GM12878 (cell line): ENCODE results near the gene KIF2C. TPM values are rescaled to one million over a fixed set of nuclear protein-coding genes. Genes with fewer than 3 reads are reported as not detected.
A peak's percentile ranks its signal among the peaks of the same experiment; 100 is the strongest.
"Not testable (repeated sequence)": the region's sequence is repeated elsewhere in the genome, so short reads cannot be mapped to it uniquely, and the experiment has no call there.

ENCODE experiments used
- ATAC-seq: fragments of 200-7000 bp; cut with Tn5 transposase; 3 replicates; pipeline ENCODE4 v1.9.1; 2020; ENCODE audit warnings: mild to moderate bottlenecking, moderate library complexity
- BruUV-seq: library from RNA; stranded (reverse); fragments of 400-500 nt; replicated peaks from 2 replicates; lab custom pipeline; 2021; lab: Mats Ljungman, UMichigan
- CTCF ChIA-PET: fragments of 300-600 bp; sonication (Branson Sonifier 250); formaldehyde crosslinking; extraction: SDS; loops from one replicate; lab custom pipeline; 2021; ENCODE audit warnings: inconsistent platforms; lab: Yijun Ruan, JAX
- POLR2A ChIA-PET: fragments of 350-600 bp; formaldehyde crosslinking; extraction: SDS; loops from one replicate; lab custom pipeline; 2021; ENCODE audit warnings: inconsistent platforms; lab: Charles Lee
- RAD21 ChIA-PET: fragments of 300-600 bp; sonication (Branson Sonifier 250); formaldehyde crosslinking; loops from one replicate; lab custom pipeline; 2023; ENCODE audit warnings: antibody characterized with exemption; ENCODE audit not compliant: unreplicated experiment; lab: Charles Lee
- SMC1A ChIA-PET: fragments of 300-600 bp; sonication (Branson Sonifier 250); formaldehyde crosslinking; loops from one replicate; lab custom pipeline; 2023; ENCODE audit not compliant: unreplicated experiment, uncharacterized antibody; lab: Charles Lee
- DNase-seq: peaks from one replicate; pipeline ENCODE4 v3.0.0-alpha.2; 2011; ENCODE audit warnings: low read depth, low spot score
- FAIRE-seq: peaks from 3 replicates; lab custom pipeline; 2011; peaks lifted over from hg19 to GRCh38; lab: Jason Lieb, UNC
- H2AFZ ChIP-seq: 2 replicates; pipeline ENCODE4 v1.6.0; 2011; ENCODE audit warnings: low read depth, low read length, control low read depth; ENCODE audit not compliant: control insufficient read depth
- H3K27ac ChIP-seq: 2 replicates; pipeline ENCODE4 v1.5.1; 2011; ENCODE audit warnings: control low read depth; ENCODE audit not compliant: control insufficient read depth, insufficient read depth
- H3K27me3 ChIP-seq, 2 experiments: replicated peaks in 1 of 2; 2 replicates each; pipeline versions ENCODE4 v1.6.0 to v1.6.1; 2011; ENCODE audit warnings: low read length in 1 of 2; ENCODE audit not compliant: control insufficient read depth in 2 of 2, insufficient read depth in 2 of 2
- H3K36me3 ChIP-seq, 2 experiments: 2 replicates each; pipeline ENCODE4 v1.5.1; 2011; ENCODE audit warnings: low read length in 1 of 2; ENCODE audit not compliant: control insufficient read depth in 2 of 2, insufficient read depth in 2 of 2
- H3K4me1 ChIP-seq: 2 replicates; pipeline ENCODE4 v1.6.1; 2011; ENCODE audit warnings: mild to moderate bottlenecking, low read length, moderate library complexity, mixed read lengths; ENCODE audit not compliant: control insufficient read depth, insufficient read depth
- H3K4me2 ChIP-seq: 2 replicates; pipeline ENCODE4 v1.6.0; 2011; ENCODE audit warnings: control low read depth; ENCODE audit not compliant: control insufficient read depth, insufficient read depth
- H3K4me3 ChIP-seq: fragments of 200-600 bp; sonication (generic); 2 replicates; pipeline ENCODE4 v1.5.1; 2016
- H3K79me2 ChIP-seq: 2 replicates; pipeline ENCODE4 v1.6.0; 2011; ENCODE audit warnings: low read length; ENCODE audit not compliant: control insufficient read depth, insufficient read depth
- H3K9ac ChIP-seq: 2 replicates; pipeline ENCODE4 v1.8.0; 2011; ENCODE audit warnings: low read length, control low read depth, mixed read lengths; ENCODE audit not compliant: control insufficient read depth, insufficient read depth
- H3K9me3 ChIP-seq: replicated peaks from 3 replicates; pipeline ENCODE4 v1.5.1; 2011; ENCODE audit warnings: mild to moderate bottlenecking, low read length; ENCODE audit not compliant: control insufficient read depth, insufficient read depth
- H4K20me1 ChIP-seq: 2 replicates; pipeline ENCODE4 v1.6.0; 2011; ENCODE audit not compliant: control insufficient read depth, insufficient read depth
- CBX3 ChIP-seq: fragments of 200-600 bp; sonication (generic); IDR thresholded peaks from 2 replicates; pipeline ENCODE4 v1.6.1; 2016; ENCODE audit warnings: low read depth, borderline replicate concordance
- HDAC2 ChIP-seq: fragments of 200-600 bp; sonication (generic); IDR thresholded peaks from 2 replicates; pipeline ENCODE4 v1.6.1; 2017
- NBN ChIP-seq: fragments of 450-650 bp; IDR thresholded peaks from 2 replicates; pipeline ENCODE4 v1.6.1; 2016
- NFYB ChIP-seq: IDR thresholded peaks from 2 replicates; pipeline ENCODE4 v1.6.1; 2011; ENCODE audit warnings: low read depth, mild to moderate bottlenecking, low read length, improper control_type of control experiment, moderate library complexity; ENCODE audit not compliant: insufficient read depth
- NR2F1 ChIP-seq: fragments of 450-650 bp; conservative IDR thresholded peaks from 2 replicates; pipeline ENCODE4 v1.6.1; 2017; ENCODE audit warnings: mild to moderate bottlenecking
- POLR2A ChIP-seq: IDR thresholded peaks from 2 replicates; pipeline ENCODE4 v1.6.1; 2011; ENCODE audit warnings: low read depth, mild to moderate bottlenecking, low read length
- POU2F2 ChIP-seq: IDR thresholded peaks from 3 replicates; pipeline ENCODE4 v1.6.1; 2011; ENCODE audit warnings: low read depth, mild to moderate bottlenecking, low read length, borderline replicate concordance
- SP1 ChIP-seq: IDR thresholded peaks from one replicate; pipeline ENCODE4 v1.6.1; 2011; ENCODE audit warnings: low read depth, low read length
- TCF3 ChIP-seq: IDR thresholded peaks from 2 replicates; pipeline ENCODE4 v1.6.1; 2012; ENCODE audit warnings: low read depth, mild to moderate bottlenecking, low read length, borderline replicate concordance; ENCODE audit not compliant: insufficient read depth
- ZNF207 ChIP-seq: fragments of 450-650 bp; IDR thresholded peaks from 2 replicates; pipeline ENCODE4 v1.6.1; 2014; ENCODE audit warnings: antibody characterized with exemption, mild to moderate bottlenecking, borderline replicate concordance
- WGBS: methylation state at CpG from one replicate; pipeline ENCODE4 v1.1.6; 2016; ENCODE audit warnings: low lambda C conversion rate; ENCODE audit not compliant: insufficient replicate concordance, insufficient coverage; ENCODE audit errors: missing lambda C conversion rate; 5-methylcytosine and 5-hydroxymethylcytosine counted together
- in situ Hi-C: fragments of 300-500 bp; cut with MboI; formaldehyde crosslinking; loops from 9 replicates; pipeline ENCODE4 v1.14.3; 2018; ENCODE audit warnings: mixed read lengths
- intact Hi-C: fragments of 100-400 bp; cut with micrococcal nuclease; formaldehyde crosslinking; loops from one replicate; pipeline ENCODE4 v1.14.2; 2022; ENCODE audit not compliant: unreplicated experiment
- polyA plus RNA-seq, 11 experiments: library from polyadenylated mRNA; depleted of rRNA in 4 of 11; unstranded in 6 of 11; stranded (reverse) in 5 of 11; fragments of >200 nt; fragmentation: Nextera tagmentation in 4 of 11; fragmentation: Illumina TruSeq in 1 of 11; extraction: Ambion mirVana in 4 of 11; extraction: Trizol in 1 of 11; gene quantifications; 1 replicate in 1 of 11; 2 replicates in 10 of 11; pipeline versions ENCODE4 v1.2.1 to v1.2.3, GENCODE V29; 2011 to 2016; ENCODE audit warnings: inconsistent platforms in 2 of 11, missing spikeins in 2 of 11, low read depth in 1 of 11
- total RNA-seq, 4 experiments: library from RNA; depleted of rRNA in 3 of 4; stranded (reverse); fragments of >200 nt in 3 of 4; fragmentation: Illumina TruSeq in 1 of 4; extraction: Trizol in 1 of 4; gene quantifications; 2 replicates each; pipeline versions ENCODE4 v1.2.1 to v1.2.3, GENCODE V29; 2013 to 2021

Gene KIF2C
- total and polyA plus RNA-seq, 10 of the 15 experiments (the other 5 are each of a cell fraction or from before 2014, with no cell fraction given): 42.3 to 104 (median 83.8) TPM

DNA sequence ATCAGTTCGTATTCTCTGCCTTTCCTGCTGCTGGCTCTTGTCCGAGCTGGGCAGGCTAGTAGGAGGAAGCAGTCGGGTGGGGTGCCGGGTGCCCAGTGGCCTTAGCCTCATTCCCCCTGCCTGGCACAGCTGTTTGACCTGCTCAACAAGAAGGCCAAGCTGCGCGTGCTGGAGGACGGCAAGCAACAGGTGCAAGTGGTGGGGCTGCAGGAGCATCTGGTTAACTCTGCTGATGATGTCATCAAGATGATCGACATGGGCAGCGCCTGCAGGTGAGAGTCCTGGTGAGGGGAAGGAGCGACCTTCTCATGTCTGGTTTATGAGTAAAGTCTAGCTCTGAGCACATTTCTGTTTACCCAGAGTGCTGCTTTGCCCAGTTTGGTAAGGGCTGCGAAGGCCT is 19.4 kb downstream of the KIF2C start:
- RAD21 ChIA-PET: interaction anchor here (0.5 kb wide), 1 partner anchor 31 kb away, joined by 3 read pairs; no protein-coding TSS in a partner anchor
- ATAC-seq: no peak
- WGBS: 85% methylated on average over 11 of the region's 11 CpGs
- DNase-seq: no peak
- SMC1A ChIA-PET: interaction anchor here (2.1 kb wide), 1 partner anchor 15 kb away, joined by 5 read pairs; no protein-coding TSS in a partner anchor
- Histone ChIP-seq H3K9ac (no peak overlapping the region), H3K4me2 (no peak overlapping the region), H3K79me2 (no peaks in the 10 kb centered on the region), H3K27ac (no peak overlapping the region)
- FAIRE-seq: no peak
- POLR2A ChIA-PET: interaction anchor here (0.5 to 1.7 kb wide), 2 partner anchors 14 to 16 kb away, joined by 3 to 8 read pairs; partner anchors contain the start of gene RPS8
- TF ChIP-seq SP1 (no peak), HDAC2 (no peak), POLR2A (peak; percentile 49; the same call in 1 of the 2 replicates), NR2F1 (no peak), ZNF207 (no peak)
- TF ChIP-seq, all 136 proteins: peak for 1
- H2AFZ ChIP-seq: no peak overlapping the region
- BruUV-seq: no TSS peak
- H3K9me3 ChIP-seq: no peaks in the 10 kb centered on the region
- no peak overlapping the region for H3K4me3 ChIP-seq
- intact Hi-C loops: no loop called here
- no peaks in the 10 kb centered on the region for H4K20me1 ChIP-seq
- CTCF ChIA-PET: interaction anchor here (1.0 kb wide), 2 partner anchors 25 to 30 kb away, joined by 3 to 4 read pairs; no protein-coding TSS in a partner anchor
- in situ Hi-C loops: no loop called here
- peaks cover 46 to 62% of the 10 kb centered on the region in 2 experiments for H3K36me3 ChIP-seq
- peaks cover 14% of the 10 kb centered on the region for H3K4me1 ChIP-seq
- H3K27me3 ChIP-seq: no peaks in the 10 kb centered on the region

DNA sequence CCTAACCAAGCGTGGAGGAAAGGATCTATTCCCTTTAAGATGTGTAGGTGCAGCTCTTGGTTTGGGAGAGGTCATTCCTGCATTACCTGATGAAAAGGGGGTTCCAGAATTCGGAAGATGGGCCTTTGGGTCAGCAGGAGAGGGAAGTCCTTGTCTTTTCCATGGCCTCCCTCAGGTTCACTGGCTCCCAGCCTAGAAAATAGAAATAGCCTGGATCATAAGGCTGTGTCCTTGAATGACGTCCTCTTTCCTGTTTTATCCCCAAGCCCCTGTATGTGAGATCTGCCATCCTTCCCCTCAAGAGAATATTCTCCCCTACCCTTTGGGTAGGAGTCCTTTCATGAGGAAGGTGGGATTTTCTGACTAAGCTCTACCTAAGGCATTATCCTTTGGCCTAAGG is 21.2 kb downstream of the KIF2C start:
- H3K4me3 ChIP-seq: no peak overlapping the region
- H4K20me1 ChIP-seq: no peaks in the 10 kb centered on the region
- no peaks in the 10 kb centered on the region for H3K79me2 ChIP-seq
- H3K27me3 ChIP-seq: no peaks in the 10 kb centered on the region
- no peak for ATAC-seq
- no peak overlapping the region for H3K9ac ChIP-seq
- TF ChIP-seq TCF3: no peak
- TF ChIP-seq CBX3: no peak
- no peak for TF ChIP-seq POU2F2
- no peak for TF ChIP-seq NFYB
- no peak for TF ChIP-seq NBN
- TF ChIP-seq, all 136 proteins: peak for 0
- H3K9me3 ChIP-seq: no peaks in the 10 kb centered on the region
- peaks cover 37 to 55% of the 10 kb centered on the region in 2 experiments for H3K36me3 ChIP-seq
- no peak overlapping the region for H2AFZ ChIP-seq
- DNase-seq (no peak), FAIRE-seq (no peak)
- intact Hi-C loops: no loop called here
- ChIA-PET SMC1A (interaction anchor here (0.9 kb wide), 1 partner anchor 14 kb away, joined by 3 read pairs; no protein-coding TSS in a partner anchor), RAD21 (interaction anchor here (0.6 kb wide), 1 partner anchor 23 kb away, joined by 5 read pairs; no protein-coding TSS in a partner anchor), CTCF (no interaction called here), POLR2A (no interaction called here)
- H3K27ac ChIP-seq: no peak overlapping the region
- WGBS: 76% methylated on average over 3 of the region's 3 CpGs
- no peak overlapping the region for H3K4me2 ChIP-seq
- in situ Hi-C loops: no loop called here
- BruUV-seq: TSS peak; percentile 14
- peaks cover 14% of the 10 kb centered on the region for H3K4me1 ChIP-seq

DNA sequence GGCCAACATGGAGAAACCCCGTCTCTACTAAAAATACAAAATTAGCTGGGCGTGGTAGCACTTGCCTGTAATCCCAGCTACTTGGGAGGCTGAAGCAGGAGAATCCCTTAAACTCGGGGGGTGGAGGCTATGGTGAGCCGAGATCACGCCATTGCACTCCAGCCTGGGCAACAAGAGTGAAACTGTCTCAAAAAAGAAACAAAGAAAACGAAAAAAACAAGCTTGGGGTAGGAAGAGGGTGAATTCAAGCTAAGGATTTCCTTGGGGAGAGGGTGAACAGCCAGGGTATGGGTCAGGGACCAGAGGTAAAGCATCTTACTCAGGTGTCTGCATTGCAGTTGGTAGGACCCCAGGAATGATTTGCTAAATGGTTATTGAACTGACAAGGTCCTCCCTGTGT is 26.8 kb downstream of the KIF2C start:
- H4K20me1 ChIP-seq, BruUV-seq, H3K79me2 ChIP-seq, ATAC-seq, FAIRE-seq, H3K9ac ChIP-seq, DNase-seq, H3K27me3 ChIP-seq, RAD21 ChIA-PET, H3K4me3 ChIP-seq, intact Hi-C loops, H3K4me1 ChIP-seq, H2AFZ ChIP-seq, H3K9me3 ChIP-seq, CTCF ChIA-PET, H3K4me2 ChIP-seq, H3K27ac ChIP-seq, in situ Hi-C loops: not testable (repeated sequence)
- SMC1A ChIA-PET: interaction anchor here (2.7 kb wide), 1 partner anchor 18 kb away, joined by 6 read pairs; no protein-coding TSS in a partner anchor
- WGBS: 91% methylated on average over 6 of the region's 6 CpGs
- POLR2A ChIA-PET: interaction anchor here (0.8 to 2.1 kb wide), 2 partner anchors 9 to 31 kb away, joined by 3 to 10 read pairs; partner anchors contain the start of gene RPS8
- H3K36me3 ChIP-seq: peaks cover 17 to 28% of the 10 kb centered on the region in 2 experiments
